ENCODE measurements around the gene BCL6B. TPM values are rescaled to one million over a fixed set of nuclear protein-coding genes. Genes with fewer than 3 reads are reported as not detected.

BCL6B gene
- total RNA-seq, 1 donor = not detected

DNA sequence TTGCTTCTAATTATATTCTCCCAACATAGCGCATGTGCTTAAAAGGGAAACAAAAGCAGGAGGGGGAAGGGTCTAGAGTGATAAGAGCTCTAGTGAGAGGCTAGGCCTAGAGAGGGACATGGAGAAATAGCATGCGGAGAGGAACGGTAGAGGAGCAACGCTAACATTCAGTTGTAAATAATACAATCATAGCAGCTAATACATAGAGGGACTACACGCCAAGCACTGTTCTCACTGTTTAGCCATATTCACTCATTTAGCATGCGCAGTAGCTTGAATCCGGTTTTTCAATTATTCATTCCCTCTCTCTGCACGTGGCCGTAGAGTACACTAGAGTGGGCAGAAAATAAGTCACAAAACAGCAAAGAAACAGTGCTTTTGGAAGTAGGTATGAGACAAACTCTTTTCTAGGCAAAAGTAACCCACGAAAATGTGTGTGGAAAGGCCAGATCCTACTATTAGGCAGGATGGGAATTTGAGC lies 28.7 kb upstream of the BCL6B start:
- no peak for TF ChIP-seq CTCF (IDR thresholded peaks at IDR 0.05; ENCODE audit: insufficient read depth, low read depth, low read length)
- H3K4me3 ChIP-seq (ENCODE audit: low read depth, low read length) = no peak overlapping the region
- DNase-seq (ENCODE audit: low read depth) = no peak

- no peak for DNase-seq (ENCODE audit: low read depth)
- TF ChIP-seq CTCF (IDR thresholded peaks at IDR 0.05; ENCODE audit: insufficient read depth, low read depth, low read length) = no peak
Measured at GRCh38 chr17:6994666-6995256, 28.1 kb upstream of the BCL6B start.

GRCh38 chr17:6995500-6996255 lies 27.2 kb upstream of the BCL6B start, which contains the start of gene ALOX12:
Gene ALOX12 (plus strand): TSS chr17:6996049. CDS start chr17:6996118, 69 bp downstream.
- TF ChIP-seq CTCF (IDR thresholded peaks at IDR 0.05; ENCODE audit: insufficient read depth, low read depth, low read length) = no peak
- H3K4me3 ChIP-seq (ENCODE audit: low read depth, low read length) = peak within 1 kb of the TSS; percentile 39
- no peak for DNase-seq (ENCODE audit: low read depth)

More at GRCh38 chr17:6994666-6995256, 28.1 kb upstream of the BCL6B start:
- no peak overlapping the region for H3K4me3 ChIP-seq (ENCODE audit: low read depth, low read length)

DNA sequence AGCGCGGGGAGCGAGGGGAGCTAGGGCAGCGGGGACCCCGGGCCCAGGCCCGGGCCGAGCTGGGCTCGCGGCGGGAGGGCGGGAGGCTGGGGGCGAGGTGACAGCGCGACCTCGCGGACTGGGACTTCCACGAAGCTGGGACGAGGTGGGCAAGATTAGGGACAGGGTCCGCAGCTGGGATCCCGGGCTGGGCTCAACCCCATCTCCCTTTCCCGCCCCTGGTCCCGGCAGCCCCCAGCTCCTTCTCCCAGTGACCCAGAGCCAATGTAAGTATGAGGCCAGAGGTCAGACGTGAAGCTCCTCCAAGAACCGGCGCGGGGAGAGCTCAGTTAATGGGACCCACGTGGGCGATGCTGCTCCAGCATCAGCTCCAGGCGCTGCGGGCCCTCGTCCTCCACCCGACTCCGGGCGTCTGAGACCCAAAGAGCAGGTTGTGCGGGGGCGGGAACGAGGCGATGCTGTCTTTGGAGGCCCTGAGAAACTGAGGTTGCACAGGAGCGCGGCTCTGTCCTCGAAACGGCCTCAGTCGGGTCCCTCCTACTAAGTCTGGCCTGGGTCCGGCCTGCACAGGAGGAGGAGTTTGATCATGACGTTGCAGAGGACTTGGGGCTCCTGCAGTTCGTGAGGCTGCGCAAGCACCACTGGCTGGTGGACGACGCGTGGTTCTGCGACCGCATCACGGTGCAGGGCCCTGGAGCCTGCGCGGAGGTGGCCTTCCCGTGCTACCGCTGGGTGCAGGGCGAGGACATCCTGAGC lies 26.4 kb upstream of the BCL6B start:
- no peak overlapping the region for H3K4me3 ChIP-seq (ENCODE audit: low read depth, low read length)
- no peak for DNase-seq (ENCODE audit: low read depth)
- no peak for TF ChIP-seq CTCF (IDR thresholded peaks at IDR 0.05; ENCODE audit: insufficient read depth, low read depth, low read length)

DNA sequence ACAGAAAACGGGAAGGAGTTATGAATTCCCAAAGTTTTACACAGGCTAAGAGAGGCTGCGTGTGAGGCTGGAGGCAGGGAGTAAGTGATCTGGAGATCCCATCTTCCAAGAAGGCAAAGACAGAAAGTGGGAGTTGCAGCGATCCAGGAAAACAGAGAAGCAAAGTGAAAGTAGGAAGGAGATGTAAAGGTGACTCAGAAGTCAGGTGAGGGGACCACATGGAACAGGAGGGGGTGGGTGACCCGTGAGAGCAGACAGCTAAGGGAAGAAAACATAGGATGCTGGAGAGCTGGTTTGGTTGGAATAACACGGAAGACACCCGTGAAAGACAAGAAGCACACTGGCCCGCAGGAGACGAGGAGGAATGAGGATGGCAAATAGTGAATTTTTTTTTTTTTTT lies 25.7 kb upstream of the BCL6B start:
- no peak for TF ChIP-seq CTCF (IDR thresholded peaks at IDR 0.05; ENCODE audit: insufficient read depth, low read depth, low read length)
- no peak overlapping the region for H3K4me3 ChIP-seq (ENCODE audit: low read depth, low read length)
- DNase-seq (ENCODE audit: low read depth) = no peak

DNA sequence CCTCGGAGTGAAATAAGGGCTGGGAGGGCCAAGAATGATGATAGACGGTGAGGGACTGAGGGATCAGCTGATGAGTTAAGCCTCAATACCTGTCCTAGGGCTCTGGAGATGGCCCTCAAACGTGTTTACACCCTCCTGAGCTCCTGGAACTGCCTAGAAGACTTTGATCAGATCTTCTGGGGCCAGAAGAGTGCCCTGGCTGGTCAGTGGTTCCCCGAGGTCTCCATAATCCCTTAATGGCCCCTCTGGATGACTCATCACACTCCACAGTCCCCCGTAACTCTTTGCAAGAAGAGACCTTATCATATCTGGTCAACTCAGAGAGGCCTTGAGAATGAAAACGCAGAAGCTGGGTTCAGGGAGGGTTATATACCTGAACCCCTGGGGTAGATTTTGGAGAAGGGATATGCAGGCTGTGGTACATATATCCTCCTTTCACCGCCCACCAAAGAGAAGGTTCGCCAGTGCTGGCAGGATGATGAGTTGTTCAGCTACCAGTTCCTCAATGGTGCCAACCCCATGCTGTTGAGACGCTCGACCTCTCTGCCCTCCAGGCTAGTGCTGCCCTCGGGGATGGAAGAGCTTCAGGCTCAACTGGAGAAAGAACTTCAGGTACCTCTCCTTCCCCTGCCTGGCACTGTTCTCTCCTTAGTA lies 23.9 kb upstream of the BCL6B start:
- H3K4me3 ChIP-seq (ENCODE audit: low read depth, low read length) = no peak overlapping the region
- TF ChIP-seq CTCF (IDR thresholded peaks at IDR 0.05; ENCODE audit: insufficient read depth, low read depth, low read length) = no peak
- DNase-seq (ENCODE audit: low read depth) = no peak

Measured in fibroblast of villous mesenchyme (primary cell).